ENCODE data around the gene IZUMO1. TPM values are rescaled to one million over a fixed set of nuclear protein-coding genes. Genes with fewer than 3 reads are reported as not detected.
A peak's percentile ranks its signal among the peaks of the same experiment; 100 is the strongest.
"Not testable (repeated sequence)": the region's sequence is repeated elsewhere in the genome, so short reads cannot be mapped to it uniquely, and the experiment has no call there.

The IZUMO1 gene
- total RNA-seq, 1 donor from 2014 or later, result not detected

DNA sequence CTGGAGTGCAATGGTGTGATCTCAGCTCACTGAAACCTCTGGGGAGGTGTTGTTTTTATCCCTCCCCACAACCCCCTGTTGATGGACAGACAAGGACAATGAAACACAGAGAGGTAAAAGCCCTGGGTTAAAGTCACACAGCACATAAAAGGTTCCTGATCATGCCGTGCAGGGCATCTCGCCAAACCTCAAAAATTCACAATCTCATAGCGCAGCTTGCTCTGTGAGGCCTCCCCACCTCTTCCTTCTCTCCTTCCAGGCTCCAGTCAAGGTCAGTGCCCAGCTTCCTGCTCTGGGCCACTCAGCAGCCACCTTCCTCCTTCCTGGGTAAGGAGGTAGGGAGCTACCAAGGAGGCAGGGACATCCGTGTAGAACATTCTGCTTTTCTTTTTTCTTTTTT is 48.7 kb downstream of the IZUMO1 start:
- TF ChIP-seq CTCF (IDR thresholded peaks at IDR 0.05; ENCODE audit: insufficient read depth, low read depth, low read length) (no peak), EZH2 (IDR thresholded peaks at IDR 0.05; ENCODE audit: insufficient read depth, low read length) (no peak)
- Histone ChIP-seq H3K9me3 (ENCODE audit: insufficient read depth, low read depth, low read length) (no peaks in the 10 kb centered on the region), H3K27ac (ENCODE audit: low read depth, low read length) (no peak overlapping the region), H3K79me2 (ENCODE audit: insufficient read depth, low read length) (no peaks in the 10 kb centered on the region), H3K4me3 (ENCODE audit: insufficient read depth, low read depth, low read length) (no peak overlapping the region), H3K36me3 (ENCODE audit: insufficient read depth, low read length) (no peaks in the 10 kb centered on the region), H2AFZ (ENCODE audit: low read depth, low read length) (peak overlapping the region; percentile 5), H3K9ac (ENCODE audit: low read length) (peak overlapping the region; percentile 18), H3K27me3 (ENCODE audit: insufficient read depth, low read length) (no peaks in the 10 kb centered on the region), H4K20me1 (ENCODE audit: insufficient read depth, low read length) (no peaks in the 10 kb centered on the region), H3K4me2 (ENCODE audit: low read length) (peak overlapping the region; percentile 17), H3K4me1 (ENCODE audit: insufficient read depth, low read length) (peaks cover 12% of the 10 kb centered on the region)
- Mint-ChIP-seq H3K27me3 (ENCODE audit: low read depth, unreplicated experiment) (peaks cover 26% of the 10 kb centered on the region), H3K9me3 (ENCODE audit: unreplicated experiment) (no peaks in the 10 kb centered on the region), H3K36me3 (ENCODE audit: low read depth, unreplicated experiment) (peaks cover 12% of the 10 kb centered on the region), H3K27ac (ENCODE audit: unreplicated experiment) (no peak overlapping the region), H3K4me1 (ENCODE audit: low read depth, unreplicated experiment) (peaks cover 1% of the 10 kb centered on the region), H3K4me3 (ENCODE audit: unreplicated experiment) (no peak overlapping the region)
- FAIRE-seq, result no peak
- peak; percentile 63 for DNase-seq (ENCODE audit: low read depth)

DNA sequence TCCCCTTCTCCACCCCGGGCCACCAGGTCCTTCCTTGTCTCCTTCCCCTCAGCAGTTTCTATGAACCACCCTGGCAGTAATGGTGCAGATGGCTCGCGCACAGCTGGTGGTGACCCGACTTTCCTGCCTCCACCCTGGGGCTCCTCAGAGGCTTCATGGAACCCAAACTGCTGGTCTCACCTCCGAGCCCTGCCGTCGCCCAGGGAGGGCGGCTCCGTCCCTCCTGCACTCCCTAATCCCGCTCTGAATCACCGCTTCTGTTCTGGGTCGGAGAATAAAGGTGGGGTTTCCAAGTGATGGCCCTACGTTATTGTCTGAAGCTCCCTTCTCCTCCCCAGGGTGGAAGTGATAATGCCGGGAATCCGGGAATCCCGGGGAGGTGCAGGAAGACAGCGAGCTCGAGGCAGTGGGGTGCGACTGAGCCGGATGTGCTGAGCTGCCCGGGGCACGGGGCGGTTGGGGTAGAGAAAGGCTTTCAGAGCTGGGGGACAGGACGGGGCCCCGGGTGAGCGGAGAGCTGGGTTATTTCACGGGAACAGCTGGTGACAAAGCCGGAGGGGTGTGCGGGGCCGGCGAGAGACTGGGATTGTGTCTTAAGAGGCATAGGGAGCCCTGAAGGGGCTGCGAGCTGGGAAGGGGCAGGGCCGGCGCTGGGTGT is 50.2 kb downstream of the IZUMO1 start:
- DNase-seq (ENCODE audit: low read depth) (no peak), FAIRE-seq (no peak)
- H3K9ac ChIP-seq (ENCODE audit: low read length), result peak overlapping the region; percentile 18
- Mint-ChIP-seq H3K9me3 (ENCODE audit: unreplicated experiment) (no peaks in the 10 kb centered on the region), H3K4me1 (ENCODE audit: low read depth, unreplicated experiment) (peaks cover 1% of the 10 kb centered on the region), H3K27me3 (ENCODE audit: low read depth, unreplicated experiment) (peaks cover 28% of the 10 kb centered on the region), H3K4me3 (ENCODE audit: unreplicated experiment) (no peak overlapping the region), H3K27ac (ENCODE audit: unreplicated experiment) (no peak overlapping the region), H3K36me3 (ENCODE audit: low read depth, unreplicated experiment) (peaks cover 7% of the 10 kb centered on the region)
- H3K79me2 ChIP-seq (ENCODE audit: insufficient read depth, low read length), result no peaks in the 10 kb centered on the region
- H3K4me1 ChIP-seq (ENCODE audit: insufficient read depth, low read length), result peaks cover 12% of the 10 kb centered on the region
- H3K36me3 ChIP-seq (ENCODE audit: insufficient read depth, low read length), result no peaks in the 10 kb centered on the region
- H4K20me1 ChIP-seq (ENCODE audit: insufficient read depth, low read length), result no peaks in the 10 kb centered on the region
- H3K9me3 ChIP-seq (ENCODE audit: insufficient read depth, low read depth, low read length), result no peaks in the 10 kb centered on the region
- peak overlapping the region; percentile 68 for H3K4me2 ChIP-seq (ENCODE audit: low read length)
- no peak overlapping the region for H3K27ac ChIP-seq (ENCODE audit: low read depth, low read length)
- H3K4me3 ChIP-seq (ENCODE audit: insufficient read depth, low read depth, low read length), result peak overlapping the region; percentile 9
- H3K27me3 ChIP-seq (ENCODE audit: insufficient read depth, low read length), result no peaks in the 10 kb centered on the region
- TF ChIP-seq EZH2 (IDR thresholded peaks at IDR 0.05; ENCODE audit: insufficient read depth, low read length) (peak; percentile 57), CTCF (IDR thresholded peaks at IDR 0.05; ENCODE audit: insufficient read depth, low read depth, low read length) (no peak)
- H2AFZ ChIP-seq (ENCODE audit: low read depth, low read length), result peak overlapping the region; percentile 13

DNA sequence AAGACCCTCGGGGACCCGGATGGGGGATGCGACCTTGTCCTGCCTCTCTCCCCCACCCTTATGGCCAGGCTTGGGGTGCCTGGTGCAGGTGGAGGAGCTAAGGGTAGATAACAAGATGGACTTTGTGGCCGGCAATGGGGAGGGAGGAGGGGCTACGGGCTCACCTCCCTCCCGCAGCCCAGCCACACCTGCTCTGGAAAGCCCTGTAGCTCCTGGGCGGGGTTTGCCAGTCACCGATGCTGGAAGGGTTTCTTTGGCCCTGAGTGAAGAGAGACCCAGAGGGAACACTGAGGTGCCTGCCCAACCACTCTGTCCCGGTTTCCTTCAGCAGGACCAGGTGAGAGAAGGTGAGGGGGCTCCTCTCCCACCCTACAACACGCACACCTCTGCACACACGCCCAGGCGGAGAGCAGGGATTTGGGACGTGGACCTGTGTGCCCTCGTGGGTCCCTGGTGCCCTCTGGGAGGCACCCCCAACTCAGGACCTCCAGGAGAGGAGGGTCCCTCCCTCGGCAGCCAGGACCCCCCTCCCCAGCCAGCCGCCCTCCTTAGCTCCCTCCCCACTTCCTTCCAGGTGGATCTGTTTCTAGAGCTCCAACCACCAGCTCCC is 50.9 kb downstream of the IZUMO1 start, which contains the start of gene FUT2:
Gene FUT2 (plus strand): TSS at position 229 of the 610 bp plus-strand sequence. CDS start 6,986 bp downstream, outside the sequence.
- Mint-ChIP-seq H3K27ac (ENCODE audit: unreplicated experiment) (no peak within 1 kb of the TSS), H3K36me3 (ENCODE audit: low read depth, unreplicated experiment) (peaks cover 7% of the 10 kb centered on the region), H3K9me3 (ENCODE audit: unreplicated experiment) (no peaks in the 10 kb centered on the region), H3K4me1 (ENCODE audit: low read depth, unreplicated experiment) (peaks cover 1% of the 10 kb centered on the region), H3K27me3 (ENCODE audit: low read depth, unreplicated experiment) (peaks cover 28% of the 10 kb centered on the region), H3K4me3 (ENCODE audit: unreplicated experiment) (no peak within 1 kb of the TSS)
- no peak for FAIRE-seq
- H3K36me3 ChIP-seq (ENCODE audit: insufficient read depth, low read length), result no peaks in the 10 kb centered on the region
- no peaks in the 10 kb centered on the region for H3K27me3 ChIP-seq (ENCODE audit: insufficient read depth, low read length)
- no peak for TF ChIP-seq EZH2 (IDR thresholded peaks at IDR 0.05; ENCODE audit: insufficient read depth, low read length)
- no peaks in the 10 kb centered on the region for H3K9me3 ChIP-seq (ENCODE audit: insufficient read depth, low read depth, low read length)
- H3K79me2 ChIP-seq (ENCODE audit: insufficient read depth, low read length), result no peaks in the 10 kb centered on the region
- H3K27ac ChIP-seq (ENCODE audit: low read depth, low read length), result no peak within 1 kb of the TSS
- peak within 1 kb of the TSS; percentile 9 for H3K4me3 ChIP-seq (ENCODE audit: insufficient read depth, low read depth, low read length)
- peaks cover 12% of the 10 kb centered on the region for H3K4me1 ChIP-seq (ENCODE audit: insufficient read depth, low read length)
- DNase-seq (ENCODE audit: low read depth), result no peak
- H3K9ac ChIP-seq (ENCODE audit: low read length), result peak within 1 kb of the TSS; percentile 18
- peak within 1 kb of the TSS; percentile 13 for H2AFZ ChIP-seq (ENCODE audit: low read depth, low read length)
- H4K20me1 ChIP-seq (ENCODE audit: insufficient read depth, low read length), result no peaks in the 10 kb centered on the region
- peak within 1 kb of the TSS; percentile 68 for H3K4me2 ChIP-seq (ENCODE audit: low read length)

DNA sequence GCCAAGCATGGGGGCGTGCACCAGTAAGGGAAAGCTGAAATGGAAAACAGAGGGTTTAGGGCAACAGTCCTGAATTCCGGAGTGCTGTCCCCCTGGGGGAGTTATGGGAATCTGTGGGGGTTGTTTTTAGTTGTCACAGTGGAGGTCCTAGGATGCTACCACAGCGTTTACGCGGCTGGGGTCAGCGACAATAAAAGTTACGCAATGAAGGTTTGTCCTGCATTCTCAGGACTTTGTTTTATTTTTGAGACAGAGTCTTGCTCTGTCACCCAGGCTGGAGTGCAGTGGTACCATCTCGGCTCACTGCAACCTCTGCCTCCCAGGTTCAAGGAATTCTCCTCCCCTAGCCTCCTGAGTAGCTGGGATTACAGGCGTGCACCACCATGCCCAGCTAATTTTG is 53.1 kb downstream of the IZUMO1 start:
- H3K36me3 ChIP-seq (ENCODE audit: insufficient read depth, low read length); H3K79me2 ChIP-seq (ENCODE audit: insufficient read depth, low read length); DNase-seq (ENCODE audit: low read depth); H3K4me3 ChIP-seq (ENCODE audit: insufficient read depth, low read depth, low read length); H4K20me1 ChIP-seq (ENCODE audit: insufficient read depth, low read length); H3K9me3 ChIP-seq (ENCODE audit: insufficient read depth, low read depth, low read length); FAIRE-seq; H3K9me3 Mint-ChIP-seq (ENCODE audit: unreplicated experiment); H3K9ac ChIP-seq (ENCODE audit: low read length); H3K27me3 ChIP-seq (ENCODE audit: insufficient read depth, low read length); H3K36me3 Mint-ChIP-seq (ENCODE audit: low read depth, unreplicated experiment); H3K27ac Mint-ChIP-seq (ENCODE audit: unreplicated experiment); H3K27ac ChIP-seq (ENCODE audit: low read depth, low read length); H3K4me3 Mint-ChIP-seq (ENCODE audit: unreplicated experiment); H3K4me1 Mint-ChIP-seq (ENCODE audit: low read depth, unreplicated experiment); H3K4me2 ChIP-seq (ENCODE audit: low read length); H2AFZ ChIP-seq (ENCODE audit: low read depth, low read length): not testable (repeated sequence)
- peaks cover 11% of the 10 kb centered on the region for H3K4me1 ChIP-seq (ENCODE audit: insufficient read depth, low read length)
- H3K27me3 Mint-ChIP-seq (ENCODE audit: low read depth, unreplicated experiment), result peaks cover 28% of the 10 kb centered on the region

Measured in astrocyte (in vitro differentiated cells and primary cell).